Middle frontal gyrus (tissue), 1 donor: ENCODE data around the gene TADA2A.
"Not testable (repeated sequence)": the region's sequence is repeated elsewhere in the genome, so short reads cannot be mapped to it uniquely, and the experiment has no call there.

Source experiments
- DNase-seq: peaks from one replicate; pipeline ENCODE4 v3.0.0-alpha.2; 2015; ENCODE audit warnings: low spot score; ENCODE audit errors: extremely low spot score

Gene TADA2A

DNA sequence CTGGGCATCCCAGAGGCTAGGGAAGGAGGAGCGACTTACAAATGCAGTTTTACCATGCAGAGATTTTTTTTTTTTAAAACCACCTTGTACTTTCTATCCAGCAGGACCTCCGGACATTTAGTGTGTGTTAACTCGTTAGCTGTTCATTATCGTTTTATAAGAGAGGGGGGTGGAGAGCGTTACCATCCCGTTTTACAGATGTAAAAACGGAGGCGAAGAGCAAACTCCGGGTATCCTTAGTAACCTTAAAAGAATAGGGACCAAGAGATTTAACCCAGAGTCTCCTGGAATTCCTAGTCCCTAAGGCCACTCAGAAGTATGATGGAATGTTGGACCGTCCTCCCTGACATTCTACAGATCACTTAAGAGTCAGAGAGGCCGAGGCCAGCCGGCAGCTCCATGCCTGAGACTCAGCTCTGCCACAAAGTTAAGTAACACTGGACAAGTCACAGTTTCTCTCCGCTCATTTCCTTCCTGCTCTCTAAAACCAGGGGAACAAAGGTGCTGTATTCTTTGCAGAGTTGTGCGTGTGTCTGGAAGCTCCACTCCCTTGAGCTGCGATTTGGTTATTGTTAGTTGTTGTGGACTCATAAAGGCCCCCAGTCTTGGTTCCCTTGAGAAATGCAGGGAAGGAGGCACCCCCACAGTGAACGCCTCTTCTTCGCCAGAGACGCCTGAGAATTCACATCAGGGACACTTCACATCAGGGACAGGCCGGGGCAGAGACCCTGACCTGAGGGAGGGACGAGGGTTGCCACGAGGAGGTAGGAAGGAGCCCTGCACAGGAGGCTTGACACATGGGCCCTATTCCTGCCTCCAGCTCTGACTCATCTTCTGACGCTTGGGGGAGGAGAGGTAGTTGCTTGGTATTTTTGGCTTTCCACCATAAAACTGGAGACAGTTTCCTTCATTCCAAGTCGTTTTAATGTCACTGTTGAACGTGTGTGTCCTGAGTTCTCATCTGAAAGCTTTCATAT is 84.2 kb downstream of the TADA2A start:
- no peak for DNase-seq

DNA sequence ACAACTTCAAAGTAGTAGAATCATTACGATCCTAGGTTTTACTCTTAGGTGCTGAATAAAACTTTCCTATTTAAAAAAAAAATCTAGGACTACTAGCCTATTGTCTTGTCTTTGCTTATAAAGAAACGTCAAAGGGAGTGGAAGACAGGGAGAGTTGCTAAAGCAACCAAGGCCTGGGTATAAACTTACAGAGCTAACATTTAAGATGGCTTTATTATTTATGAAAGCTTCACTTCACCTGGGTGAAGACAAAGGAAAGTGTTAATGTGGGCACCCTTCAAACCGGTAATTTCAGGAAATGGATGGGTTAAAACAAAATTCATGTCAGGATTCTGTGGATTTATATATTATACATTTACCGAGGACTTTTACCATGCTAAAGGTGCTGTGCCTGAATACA is 85.5 kb downstream of the TADA2A start:
- DNase-seq, result no peak

DNA sequence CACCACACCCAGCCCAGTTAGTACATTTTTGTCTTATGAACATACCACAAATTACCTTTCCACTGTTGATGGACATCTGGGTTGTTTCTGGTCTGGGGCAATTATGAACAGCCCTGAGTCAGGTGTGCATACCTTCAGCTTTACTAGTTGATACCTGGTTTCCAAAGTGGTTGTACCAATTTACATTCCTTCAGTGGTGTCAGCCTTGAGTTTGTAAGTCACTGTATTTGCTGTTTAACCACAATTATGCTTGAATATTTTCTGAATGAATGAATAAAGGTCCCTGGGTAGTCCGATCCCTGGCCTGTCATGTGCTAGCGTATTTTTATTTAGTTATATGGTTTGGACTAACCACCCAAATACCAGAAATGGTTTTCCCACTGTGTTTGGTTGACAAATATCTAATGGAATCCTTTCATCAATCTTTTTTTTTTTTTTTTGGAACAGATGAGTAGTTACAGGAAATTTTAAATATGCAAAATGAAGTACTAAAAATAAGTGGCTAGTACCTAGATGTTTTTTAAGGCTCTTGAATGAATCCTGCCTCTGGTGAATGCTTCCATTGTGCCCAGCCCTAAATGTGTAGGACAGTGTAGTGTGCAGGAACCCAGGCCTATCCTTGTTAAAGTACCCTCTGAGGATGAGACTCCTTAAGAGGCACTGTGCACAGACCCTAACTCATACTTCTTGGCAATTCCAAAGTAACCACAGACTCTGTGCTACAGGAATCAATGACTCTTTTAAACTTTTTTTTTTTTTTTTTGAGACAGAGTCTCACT is 86.8 kb downstream of the TADA2A start:
- no peak for DNase-seq

DNA sequence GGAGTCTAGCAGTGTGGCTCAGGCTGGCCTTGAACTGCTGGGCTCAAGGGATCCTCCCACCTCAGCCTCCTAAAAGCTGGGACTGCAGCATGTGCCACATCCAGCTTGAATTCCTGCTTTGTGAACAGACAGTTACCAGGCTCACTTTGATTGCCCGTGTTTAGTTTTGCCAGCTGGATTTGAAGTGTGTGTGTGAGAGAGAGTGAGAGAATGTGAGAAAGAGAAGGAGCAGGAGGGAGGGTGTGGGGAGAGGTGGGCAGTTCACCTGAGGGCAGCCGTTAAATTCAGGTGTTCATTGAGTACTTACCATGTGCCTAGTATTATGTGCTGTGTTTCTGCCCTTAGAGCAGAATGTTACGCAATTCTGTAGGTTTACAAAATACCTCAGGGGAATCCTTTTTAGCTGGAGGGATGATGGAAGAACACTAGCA is 87.7 kb downstream of the TADA2A start:
- no peak for DNase-seq

DNA sequence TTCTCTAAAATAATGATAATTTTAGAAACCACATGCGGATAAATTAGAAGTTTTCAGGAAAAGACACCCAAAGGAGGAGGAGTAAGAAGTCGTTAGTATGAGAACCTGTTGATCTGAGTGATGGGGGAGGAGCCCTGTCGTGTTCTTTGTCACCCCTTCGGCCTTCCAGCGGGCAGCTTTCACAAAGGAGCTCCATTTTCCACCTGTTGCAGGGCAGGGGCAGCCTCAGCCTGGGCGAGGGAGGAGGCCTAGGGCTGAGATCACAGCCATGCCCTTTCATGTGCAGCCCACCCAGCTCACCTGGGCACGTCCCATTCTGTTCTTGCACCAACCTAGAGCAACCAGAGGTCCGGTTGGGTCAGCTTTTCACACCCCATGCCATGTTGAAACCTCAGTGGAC is 88.3 kb downstream of the TADA2A start:
- no peak for DNase-seq

DNA sequence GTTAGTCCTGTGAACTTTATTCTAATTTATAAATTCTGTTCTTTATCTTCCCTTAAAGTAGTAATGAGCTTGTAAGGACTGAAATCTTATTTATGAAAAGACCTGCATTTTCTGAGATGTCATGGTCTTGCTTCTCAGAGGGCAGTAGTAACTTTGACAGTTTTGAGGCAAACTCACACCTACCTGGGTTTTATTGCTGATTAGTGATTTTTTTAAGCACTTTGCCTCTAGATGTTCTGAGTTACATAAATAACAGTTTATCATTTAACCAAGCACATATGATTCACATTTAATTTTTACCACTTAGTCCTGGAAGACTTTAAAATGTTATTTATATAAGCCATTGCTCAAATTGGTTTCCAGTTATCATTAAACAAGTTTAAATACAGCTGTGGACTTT is 93.7 kb downstream of the TADA2A start:
- DNase-seq, result no peak

DNA sequence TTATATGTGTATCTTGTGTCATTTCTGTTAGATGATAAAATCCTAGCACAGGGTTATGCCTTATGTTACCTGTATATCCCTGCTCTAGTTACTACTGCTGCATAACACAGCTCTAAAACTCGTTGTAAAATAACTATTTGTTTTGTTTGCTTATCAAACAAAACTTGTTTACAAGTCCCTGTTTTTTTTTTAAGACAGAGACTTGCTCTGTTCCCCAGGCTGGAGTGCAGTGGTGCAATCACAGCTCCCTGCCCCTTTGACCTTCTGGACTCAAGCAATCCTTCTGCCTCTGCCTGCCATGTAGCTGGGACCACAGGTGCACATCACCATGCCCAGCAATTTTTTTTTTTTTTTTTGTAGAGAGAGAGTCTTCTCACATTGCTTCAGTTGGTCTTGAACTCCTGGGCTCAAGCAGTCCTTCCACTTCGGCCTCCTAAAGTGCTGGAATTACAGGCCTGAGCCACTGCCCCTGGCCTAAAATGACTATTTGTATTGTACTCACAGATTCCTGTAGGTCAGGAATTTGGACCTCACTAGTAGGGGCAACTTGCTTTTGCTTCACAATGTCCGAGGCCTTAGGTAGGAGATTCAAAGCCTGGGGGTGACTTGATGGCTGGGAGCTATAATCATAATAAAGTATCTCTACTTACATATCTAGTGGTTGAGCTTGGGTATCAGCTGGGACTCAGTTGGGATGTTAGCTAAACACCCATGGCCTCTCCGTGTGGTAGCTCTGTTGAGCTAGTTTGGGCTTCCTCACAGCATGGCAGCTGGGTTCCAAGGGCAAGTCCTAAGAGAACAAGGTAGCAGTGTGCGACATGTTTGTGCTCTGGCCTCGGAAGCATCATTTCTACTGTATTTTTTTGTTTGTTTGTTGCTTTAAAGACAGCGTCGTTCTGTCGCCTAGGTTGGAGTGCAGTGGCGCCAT is 95.6 kb downstream of the TADA2A start:
- DNase-seq, result no peak

DNA sequence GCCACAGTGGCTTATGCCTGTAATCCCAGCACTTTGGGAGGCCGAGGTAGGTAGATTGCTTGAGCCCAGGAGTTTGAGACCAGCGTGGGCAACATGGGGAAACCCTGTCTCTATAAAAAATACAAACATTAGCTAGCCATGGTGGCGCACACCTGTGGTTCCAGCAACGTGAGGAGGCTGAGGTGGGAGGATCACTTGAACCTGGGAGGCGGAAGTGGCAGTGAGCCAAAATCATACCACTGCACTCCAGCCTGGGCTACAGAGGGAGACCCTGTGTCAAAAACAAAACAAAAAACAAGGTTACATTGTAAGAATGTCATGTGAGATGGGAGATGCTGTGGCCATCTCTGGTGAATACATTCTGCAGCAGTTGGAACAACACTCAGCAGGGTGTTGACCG is 96.5 kb downstream of the TADA2A start:
- no peak for DNase-seq

DNA sequence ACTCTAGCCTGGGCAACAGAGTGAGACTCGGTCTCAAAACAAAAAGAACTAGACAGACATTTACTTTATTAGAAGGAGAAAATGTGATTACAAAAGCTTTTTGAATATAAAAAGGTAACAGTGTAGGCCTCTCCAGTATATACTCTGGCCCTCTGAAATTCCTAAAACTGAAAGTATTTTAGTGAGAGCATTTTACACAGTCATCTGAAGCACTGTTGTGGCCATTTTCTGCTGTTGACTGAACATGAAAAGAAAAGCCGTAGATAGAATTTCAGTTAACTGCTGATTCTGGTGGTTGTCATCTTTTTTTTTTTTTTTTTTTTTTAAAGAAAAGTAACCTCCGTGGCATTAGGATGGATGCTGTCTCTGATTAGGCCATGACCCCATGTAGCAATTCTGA is 98.6 kb downstream of the TADA2A start:
- DNase-seq, result no peak

DNA sequence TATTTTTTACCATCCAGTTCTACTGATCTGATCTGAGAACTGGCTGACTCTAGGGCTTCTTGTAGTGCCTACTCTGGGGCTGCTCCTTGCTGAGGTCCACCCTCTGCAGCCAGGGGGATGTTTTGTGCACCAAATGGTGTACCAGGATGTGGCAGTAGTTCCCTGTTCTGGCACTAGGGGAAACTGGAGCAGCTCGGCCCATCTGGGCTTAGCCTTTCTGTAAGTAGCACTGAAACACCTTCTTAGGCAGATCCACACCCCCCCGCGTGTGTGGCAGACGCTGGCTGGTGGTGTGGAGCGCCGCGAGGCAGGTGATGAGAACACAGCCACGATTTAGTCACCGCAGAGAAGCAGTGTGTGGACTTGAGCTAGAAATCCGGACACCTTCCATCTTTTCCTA is 100.0 kb downstream of the TADA2A start:
- DNase-seq, result no peak

DNA sequence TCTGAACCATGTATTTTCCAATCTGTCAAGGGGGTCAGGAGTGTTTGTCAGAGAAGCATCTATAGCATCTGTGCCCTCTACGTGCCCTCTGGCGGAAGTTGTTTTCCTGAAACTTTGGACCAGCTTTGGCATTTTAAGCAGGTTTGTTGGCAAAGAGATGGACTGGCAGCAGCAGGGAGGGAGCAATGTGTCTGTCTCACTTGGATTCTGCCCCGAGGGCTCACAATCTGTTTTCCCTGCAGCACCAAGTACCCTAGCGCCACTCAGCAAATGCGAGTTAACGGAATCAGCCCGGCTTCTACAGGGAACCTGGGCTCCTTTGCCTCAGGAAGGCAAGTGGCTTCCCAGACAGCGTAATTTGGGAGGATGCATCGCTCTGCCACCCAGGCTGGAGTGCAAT is 100.4 kb downstream of the TADA2A start:
- no peak for DNase-seq

DNA sequence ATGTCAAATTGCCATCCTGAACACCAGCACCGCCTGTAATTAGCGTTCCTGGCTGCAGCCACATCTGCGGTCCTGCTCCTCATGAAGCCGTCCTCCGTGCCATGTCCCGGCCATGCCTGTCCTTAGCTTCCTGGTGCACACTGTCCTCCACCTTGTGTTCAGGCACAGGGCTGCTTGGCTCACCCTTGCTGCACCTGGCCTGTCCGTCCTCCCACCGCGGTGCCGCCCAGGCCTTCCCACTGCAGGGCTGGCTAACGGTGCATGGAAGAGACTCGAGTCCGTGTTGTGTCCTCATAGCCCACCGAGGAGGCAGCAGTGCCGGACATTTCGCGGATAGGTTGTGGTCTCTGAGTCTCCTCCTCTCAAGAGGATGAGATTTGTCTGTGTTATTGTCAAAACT is 103.4 kb downstream of the TADA2A start:
- no peak for DNase-seq

DNA sequence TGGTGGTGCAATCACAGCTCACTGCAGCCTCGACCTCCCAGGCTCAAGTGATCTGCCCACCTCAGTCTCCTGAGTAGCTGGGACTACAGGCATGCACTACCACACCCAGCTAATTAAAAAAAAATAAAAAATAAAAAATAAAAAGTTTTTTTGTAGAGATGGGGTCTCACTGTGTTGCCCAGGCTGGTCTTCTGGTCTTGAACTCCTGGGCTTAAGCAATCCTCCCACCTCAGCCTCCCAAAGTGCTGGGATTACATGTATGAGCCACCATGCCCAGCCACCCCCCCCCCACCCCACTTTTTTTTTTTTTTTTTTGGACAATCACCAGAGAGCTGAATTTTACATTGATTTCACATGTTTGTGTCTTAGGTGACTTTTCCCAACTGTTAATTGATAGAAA is 105.0 kb downstream of the TADA2A start:
- DNase-seq, result not testable (repeated sequence)

DNA sequence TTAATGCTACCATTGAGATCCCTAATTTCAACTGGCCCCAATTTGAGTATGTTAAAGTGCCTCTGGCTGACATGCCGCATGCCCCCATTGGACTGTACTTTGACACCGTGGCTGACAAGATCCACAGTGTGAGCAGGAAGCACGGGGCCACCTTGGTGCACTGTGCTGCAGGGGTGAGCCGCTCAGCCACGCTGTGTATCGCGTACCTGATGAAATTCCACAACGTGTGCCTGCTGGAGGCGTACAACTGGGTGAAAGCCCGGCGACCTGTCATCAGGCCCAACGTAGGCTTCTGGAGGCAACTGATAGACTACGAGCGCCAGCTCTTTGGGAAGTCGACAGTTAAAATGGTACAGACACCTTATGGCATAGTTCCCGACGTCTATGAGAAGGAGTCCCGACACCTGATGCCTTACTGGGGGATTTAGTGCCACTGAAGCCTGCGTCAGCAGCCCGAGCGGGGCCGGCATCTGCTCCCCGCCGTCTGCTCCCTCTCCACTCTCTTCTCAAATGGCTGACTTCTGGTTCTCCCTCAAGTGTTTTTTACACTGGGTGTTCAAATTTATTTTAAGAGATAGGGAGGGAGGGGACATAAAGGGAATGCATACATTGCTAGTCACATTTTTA is 105.9 kb downstream of the TADA2A start:
- DNase-seq, result no peak

DNA sequence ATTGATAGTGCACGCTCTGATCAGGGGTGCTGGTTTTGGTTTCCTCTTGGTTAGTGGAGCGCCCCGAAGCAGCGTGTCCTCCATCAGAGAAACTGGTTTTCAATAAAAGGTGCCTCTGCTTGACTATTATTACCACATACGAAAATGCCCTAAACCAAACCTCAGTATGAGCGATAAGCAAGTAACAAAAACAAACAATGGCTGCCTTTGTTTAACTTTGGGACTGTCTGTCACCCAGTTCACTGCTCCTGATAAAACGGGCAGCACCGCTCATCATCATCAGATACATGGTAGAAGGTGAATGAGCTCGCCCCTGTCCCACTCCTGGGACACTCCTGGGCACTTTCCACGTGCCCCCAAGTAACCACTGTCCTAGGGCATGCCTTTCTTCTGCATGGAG is 107.0 kb downstream of the TADA2A start:
- no peak for DNase-seq

DNA sequence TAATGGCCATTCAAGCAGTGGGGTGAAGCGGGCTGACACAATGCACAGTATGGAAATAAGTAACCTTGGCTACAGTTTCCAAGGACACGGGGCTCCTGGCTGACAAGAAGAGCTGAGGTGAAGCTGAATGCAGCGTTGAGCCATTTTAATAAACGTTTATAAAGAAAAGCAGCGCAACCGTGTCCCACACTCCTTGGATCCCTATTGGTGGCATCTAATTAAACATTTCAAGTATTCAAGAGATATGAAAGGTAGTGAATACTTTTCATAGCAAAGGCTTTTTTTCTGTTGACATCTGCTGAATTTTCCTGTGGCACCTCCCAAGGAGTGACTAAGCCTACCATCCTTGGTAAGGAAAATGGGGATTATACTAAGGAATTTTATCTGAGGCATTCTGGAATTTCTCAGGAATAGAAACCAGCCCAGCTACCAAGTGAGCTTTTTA is 109.5 kb downstream of the TADA2A start:
- no peak for DNase-seq

DNA sequence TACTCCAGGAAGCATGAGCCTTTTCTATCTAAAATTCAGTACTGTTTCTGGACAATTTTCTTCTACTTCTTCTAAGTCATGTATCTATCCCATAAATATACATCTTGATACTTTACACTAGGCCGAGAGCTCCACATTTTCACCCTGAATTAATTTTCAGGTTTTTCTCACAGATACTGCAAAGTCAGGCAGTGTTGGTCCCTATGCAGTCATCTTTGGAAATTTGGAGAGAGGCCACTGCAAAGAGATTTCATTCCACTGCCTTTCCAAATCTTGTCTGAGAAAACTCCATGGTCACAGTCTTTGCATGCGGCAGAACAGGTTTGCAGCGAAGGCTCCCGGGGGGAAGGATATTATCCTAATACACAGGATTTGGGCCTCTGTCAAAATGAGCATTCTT is 111.2 kb downstream of the TADA2A start:
- DNase-seq, result no peak

DNA sequence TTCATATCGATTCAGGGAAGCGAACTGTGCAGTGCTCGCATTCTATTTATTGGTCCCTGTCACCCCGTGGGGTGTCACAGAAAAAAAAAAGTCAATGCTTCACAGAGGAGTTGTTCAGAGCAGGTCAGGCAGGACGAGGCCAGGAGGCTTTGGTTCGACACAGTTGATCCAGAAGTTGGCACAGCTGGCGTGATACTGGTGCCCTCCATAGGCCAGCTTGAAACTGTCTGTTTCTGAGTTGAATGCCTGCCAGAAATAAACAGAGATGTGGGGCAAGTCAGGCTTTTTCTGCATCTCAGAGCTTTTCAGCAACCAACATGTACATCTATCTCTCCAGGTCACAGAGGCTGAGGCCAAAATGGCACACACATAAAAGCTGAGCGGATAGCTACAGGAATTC is 112.1 kb downstream of the TADA2A start:
- no peak for DNase-seq

DNA sequence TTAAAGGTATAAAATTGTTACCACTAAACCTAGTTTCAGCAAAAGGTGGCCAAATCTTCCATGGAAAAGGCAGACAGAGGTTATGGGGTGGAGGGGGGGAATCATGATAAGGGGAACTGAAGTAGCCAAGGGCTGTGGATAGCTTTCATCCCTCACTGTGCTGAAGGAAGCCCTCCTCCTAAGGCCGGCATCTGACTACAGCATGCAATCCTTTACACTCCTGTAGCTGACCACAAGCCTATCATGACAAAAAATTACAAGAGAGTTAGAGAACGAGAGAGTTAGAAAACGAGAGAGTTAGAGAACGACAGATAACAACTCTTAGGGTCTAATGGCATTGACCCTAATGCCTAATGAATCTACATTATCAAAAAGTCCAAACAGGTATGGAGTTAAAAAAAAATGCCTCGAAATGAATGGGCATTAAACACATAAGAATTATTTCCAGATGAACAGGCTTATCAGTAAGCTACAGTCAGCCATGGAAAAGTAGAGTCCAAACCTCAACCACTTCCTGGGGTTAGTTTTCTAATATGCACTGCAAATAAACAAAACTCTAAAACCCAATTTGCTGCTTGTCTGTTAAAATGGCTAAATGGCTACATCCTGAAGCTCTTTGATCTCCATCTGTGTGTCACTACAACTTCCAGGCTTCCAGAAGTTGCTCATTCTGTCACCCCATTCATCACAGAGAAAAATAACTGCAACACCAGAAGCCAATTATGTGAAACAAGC is 112.7 kb downstream of the TADA2A start:
- no peak for DNase-seq

DNA sequence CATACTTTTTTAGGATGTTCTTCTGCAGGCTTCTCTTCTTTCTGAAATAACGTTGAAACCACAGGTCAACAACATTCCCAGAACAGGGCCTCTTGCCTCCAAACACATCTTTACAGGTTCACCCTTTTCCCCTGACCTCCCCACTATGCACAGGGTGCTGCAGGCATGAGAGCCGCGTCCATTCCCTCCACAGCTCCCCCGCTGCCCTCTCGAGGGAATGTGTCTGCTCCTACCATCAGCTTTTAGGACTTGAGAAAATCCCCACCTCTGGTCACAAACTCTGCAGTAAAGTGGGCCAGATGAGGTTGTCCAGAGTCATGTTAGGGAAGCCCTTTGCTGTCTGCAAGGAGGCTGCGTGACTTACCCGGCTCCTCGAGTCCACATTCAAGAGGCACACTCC is 113.5 kb downstream of the TADA2A start:
- DNase-seq, result no peak
